T-cell (primary cell): Measurements from ENCODE around the gene KAZN. TPM values are rescaled to one million over a fixed set of nuclear protein-coding genes. Genes with fewer than 3 reads are reported as not detected.

Experiments used
- ATAC-seq, 4 experiments: fragments of 200-7000 bp in 3 of 4; fragments of 150-1000 bp in 1 of 4; cut with Tn5 transposase; replicated peaks in 1 of 4; 1 replicate in 3 of 4; 2 replicates in 1 of 4; pipeline ENCODE4 v1.10.0; 2021; ENCODE audit warnings: moderate library complexity in 3 of 4, mild to moderate bottlenecking in 2 of 4, moderate number of reproducible peaks in 1 of 4
- CTCF ChIA-PET, 2 donors: fragments of 300-600 bp; sonication (Branson Sonifier 250); formaldehyde crosslinking; loops; one replicate each; lab custom pipeline; 2022; ENCODE audit warnings: antibody characterized with exemption in 2 of 2; lab: Charles Lee
- POLR2A ChIA-PET, 2 donors: fragments of 300-600 bp; sonication (Branson Sonifier 250); formaldehyde crosslinking; loops; one replicate each; lab custom pipeline; 2022; ENCODE audit warnings: antibody characterized with exemption in 2 of 2; lab: Charles Lee
- DNase-seq, 35 experiments: peaks; one replicate each; pipeline versions ENCODE4 v3.0.0 to v3.0.0-alpha.2; 2013 to 2023
- H3K27ac ChIP-seq: one replicate; pipeline ENCODE4 v1.5.1; 2013; ENCODE audit warnings: low read length
- H3K27me3 ChIP-seq, 2 experiments: replicated peaks in 1 of 2; 1 replicate in 1 of 2; 2 replicates in 1 of 2; pipeline versions ENCODE4 v1.6.1 to v1.7.0; 2013; ENCODE audit warnings: low read length in 1 of 2, mixed read lengths in 1 of 2; ENCODE audit not compliant: control insufficient read depth in 2 of 2, insufficient read depth in 2 of 2; ENCODE audit errors: extremely low read depth in 1 of 2
- H3K36me3 ChIP-seq, 2 donors: 1 replicate in 1 of 2; 2 replicates in 1 of 2; pipeline versions ENCODE4 v1.6.1 to v1.7.0; 2013; ENCODE audit warnings: low read length in 1 of 2; ENCODE audit not compliant: control insufficient read depth in 2 of 2, insufficient read depth in 1 of 2; ENCODE audit errors: extremely low read depth in 1 of 2
- H3K4me1 ChIP-seq, 2 experiments: 1 replicate in 1 of 2; 2 replicates in 1 of 2; pipeline versions ENCODE4 v1.6.1 to v1.7.0; 2013; ENCODE audit warnings: low read length in 2 of 2, mixed read lengths in 1 of 2; ENCODE audit not compliant: insufficient read depth in 2 of 2, control insufficient read depth in 1 of 2; ENCODE audit errors: extremely low read depth in 1 of 2
- H3K4me3 ChIP-seq, 2 donors: 1 replicate in 1 of 2; 2 replicates in 1 of 2; pipeline versions ENCODE4 v1.5.1 to v1.7.0; 2013; ENCODE audit warnings: mild to moderate bottlenecking in 2 of 2, low read length in 1 of 2, moderate library complexity in 1 of 2; ENCODE audit not compliant: control insufficient read depth in 1 of 2; ENCODE audit errors: extremely low read depth in 1 of 2
- H3K9me3 ChIP-seq: 2 replicates; pipeline ENCODE4 v1.7.0; 2013
- H3K27ac Mint-ChIP-seq, 2 donors: one replicate each; pipeline ENCODE4 v1.8.0; 2020 to 2021; ENCODE audit warnings: mild to moderate bottlenecking in 2 of 2, mixed read lengths in 2 of 2
- H3K27me3 Mint-ChIP-seq, 2 donors: one replicate each; pipeline ENCODE4 v1.8.0; 2021 to 2022; ENCODE audit warnings: mixed read lengths in 2 of 2
- H3K36me3 Mint-ChIP-seq: one replicate; pipeline ENCODE4 v1.8.0; 2021; ENCODE audit warnings: mixed read lengths
- H3K4me1 Mint-ChIP-seq, 3 donors: one replicate each; pipeline ENCODE4 v1.8.0; 2020 to 2022; ENCODE audit warnings: mixed read lengths in 3 of 3, mild to moderate bottlenecking in 1 of 3
- H3K4me3 Mint-ChIP-seq, 3 donors: one replicate each; pipeline ENCODE4 v1.8.0; 2020 to 2022; ENCODE audit warnings: mild to moderate bottlenecking in 3 of 3, mixed read lengths in 3 of 3, moderate library complexity in 3 of 3
- H3K9me3 Mint-ChIP-seq, 3 donors: one replicate each; pipeline ENCODE4 v1.8.0; 2020 to 2022; ENCODE audit warnings: mixed read lengths in 3 of 3
- WGBS: methylation state at CpG from one replicate; pipeline ENCODE4 v1.1.5; 2013; ENCODE audit warnings: missing lambda C conversion rate; ENCODE audit not compliant: insufficient coverage; 5-methylcytosine and 5-hydroxymethylcytosine counted together
- total RNA-seq, 35 experiments: library from RNA in 6 of 35; stranded (reverse) in 6 of 35; fragments of 120-200 nt in 1 of 35; gene quantifications; one replicate each; pipeline versions ENCODE4 v1.2.1 to v1.2.4 and lab custom pipeline; 2013 to 2026

The KAZN gene
- total RNA-seq, 5 donors from 2014 or later (not counting 1 experiment from before 2014, with no cell fraction given) = 0.18 to 0.58 (median 0.30) TPM

GRCh38 chr1:14677292-14677971 is 78.9 kb downstream of the KAZN start:
- Mint-ChIP-seq H3K4me3 (no peak overlapping the region), H3K4me1 (no peaks in the 10 kb centered on the region), H3K27me3 (peaks cover 3 to 4% of the 10 kb centered on the region in 2 donors), H3K9me3 (peaks cover 0 to 5% (median 3%) of the 10 kb centered on the region in 3 donors), H3K27ac (no peak overlapping the region), H3K36me3 (no peaks in the 10 kb centered on the region)
- H3K27ac ChIP-seq = no peak overlapping the region
- no peak overlapping the region for H3K4me3 ChIP-seq
- ATAC-seq (no peak), DNase-seq (no peak)
- H3K27me3 ChIP-seq = peaks cover 0 to 2% of the 10 kb centered on the region in 2 experiments
- no peaks in the 10 kb centered on the region for H3K36me3 ChIP-seq
- ChIA-PET POLR2A (no interaction called here), CTCF (no interaction called here)
- H3K9me3 ChIP-seq = no peaks in the 10 kb centered on the region
- H3K4me1 ChIP-seq = no peaks in the 10 kb centered on the region
- WGBS = 83% methylated on average over 3 of the region's 3 CpGs

- no peaks in the 10 kb centered on the region for H3K4me1 Mint-ChIP-seq
- Histone ChIP-seq H3K9me3 (no peaks in the 10 kb centered on the region), H3K27ac (no peak overlapping the region), H3K4me3 (no peak overlapping the region), H3K4me1 (no peaks in the 10 kb centered on the region), H3K27me3 (peaks cover 0 to 2% of the 10 kb centered on the region in 2 experiments), H3K36me3 (no peaks in the 10 kb centered on the region)
- ATAC-seq (no peak), DNase-seq (no peak)
- no peaks in the 10 kb centered on the region for H3K36me3 Mint-ChIP-seq
- peaks cover 0 to 5% (median 3%) of the 10 kb centered on the region in 3 donors for H3K9me3 Mint-ChIP-seq
- no peak overlapping the region for H3K4me3 Mint-ChIP-seq
- WGBS = 88% methylated on average over 12 of the region's 13 CpGs
- POLR2A ChIA-PET = no interaction called here
- CTCF ChIA-PET = no interaction called here
- no peak overlapping the region for H3K27ac Mint-ChIP-seq
- peaks cover 3 to 4% of the 10 kb centered on the region in 2 donors for H3K27me3 Mint-ChIP-seq
Measured at GRCh38 chr1:14678011-14678638, 79.6 kb downstream of the KAZN start.

- H3K36me3 ChIP-seq = no peaks in the 10 kb centered on the region
- Mint-ChIP-seq H3K27ac (no peak overlapping the region), H3K27me3 (peaks cover 2 to 4% of the 10 kb centered on the region in 2 donors), H3K4me3 (no peak overlapping the region), H3K9me3 (peaks cover 0 to 9% (median 5%) of the 10 kb centered on the region in 3 donors), H3K4me1 (no peaks in the 10 kb centered on the region), H3K36me3 (no peaks in the 10 kb centered on the region)
- DNase-seq (no peak), ATAC-seq (no peak)
- 67% methylated on average over 6 of the region's 10 CpGs for WGBS
- ChIA-PET CTCF (no interaction called here), POLR2A (no interaction called here)
- H3K4me3 ChIP-seq = no peak overlapping the region
- H3K4me1 ChIP-seq = no peaks in the 10 kb centered on the region
- peaks cover 0 to 2% of the 10 kb centered on the region in 2 experiments for H3K27me3 ChIP-seq
- no peaks in the 10 kb centered on the region for H3K9me3 ChIP-seq
- H3K27ac ChIP-seq = no peak overlapping the region
Measured at GRCh38 chr1:14679027-14679688, 80.7 kb downstream of the KAZN start.

- no peak overlapping the region for H3K4me3 Mint-ChIP-seq
Measured at GRCh38 chr1:14681182-14681581, 82.7 kb downstream of the KAZN start.

GRCh38 chr1:14682941-14683621 is 84.6 kb downstream of the KAZN start:
- Mint-ChIP-seq H3K27me3 (peaks cover 7 to 10% of the 10 kb centered on the region in 2 donors), H3K4me3 (no peak overlapping the region), H3K36me3 (no peaks in the 10 kb centered on the region), H3K4me1 (no peaks in the 10 kb centered on the region), H3K9me3 (peaks cover 2 to 15% (median 3%) of the 10 kb centered on the region in 3 donors), H3K27ac (no peak overlapping the region)
- 82% methylated on average over 8 of the region's 15 CpGs for WGBS
- H3K36me3 ChIP-seq = no peaks in the 10 kb centered on the region
- ChIA-PET CTCF (no interaction called here), POLR2A (no interaction called here)
- no peaks in the 10 kb centered on the region for H3K9me3 ChIP-seq
- no peak for ATAC-seq
- no peak for DNase-seq
- no peak overlapping the region for H3K27ac ChIP-seq
- H3K4me1 ChIP-seq = no peaks in the 10 kb centered on the region
- H3K4me3 ChIP-seq = no peak overlapping the region
- H3K27me3 ChIP-seq = peaks cover 0 to 15% of the 10 kb centered on the region in 2 experiments

More at GRCh38 chr1:14681182-14681581, 82.7 kb downstream of the KAZN start:
- WGBS = no CpG with 5 or more reads among the region's 3 CpGs
- peaks cover 2 to 4% of the 10 kb centered on the region in 2 donors for H3K27me3 Mint-ChIP-seq
- no peak overlapping the region for H3K27ac ChIP-seq
- no peaks in the 10 kb centered on the region for H3K9me3 ChIP-seq
- H3K36me3 ChIP-seq = no peaks in the 10 kb centered on the region
- ChIA-PET POLR2A (no interaction called here), CTCF (no interaction called here)
- no peaks in the 10 kb centered on the region for H3K4me1 Mint-ChIP-seq
- H3K27me3 ChIP-seq = peaks cover 0 to 5% of the 10 kb centered on the region in 2 experiments
- DNase-seq = no peak
- no peak for ATAC-seq
- no peak overlapping the region for H3K4me3 ChIP-seq
- no peak overlapping the region for H3K27ac Mint-ChIP-seq
- H3K4me1 ChIP-seq = no peaks in the 10 kb centered on the region
- no peaks in the 10 kb centered on the region for H3K36me3 Mint-ChIP-seq
- H3K9me3 Mint-ChIP-seq = peaks cover 2 to 15% (median 9%) of the 10 kb centered on the region in 3 donors

GRCh38 chr1:14685078-14685477 is 86.6 kb downstream of the KAZN start:
- Histone ChIP-seq H3K4me3 (no peak overlapping the region), H3K4me1 (no peaks in the 10 kb centered on the region), H3K36me3 (no peaks in the 10 kb centered on the region), H3K9me3 (no peaks in the 10 kb centered on the region), H3K27ac (no peak overlapping the region), H3K27me3 (peaks cover 0 to 20% of the 10 kb centered on the region in 2 experiments)
- H3K9me3 Mint-ChIP-seq = peaks cover 2 to 15% (median 3%) of the 10 kb centered on the region in 3 donors
- H3K4me3 Mint-ChIP-seq = no peak overlapping the region
- no peak for DNase-seq
- no peak for ATAC-seq
- ChIA-PET POLR2A (no interaction called here), CTCF (no interaction called here)
- peaks cover 7 to 10% of the 10 kb centered on the region in 2 donors for H3K27me3 Mint-ChIP-seq
- H3K27ac Mint-ChIP-seq = no peak overlapping the region
- H3K4me1 Mint-ChIP-seq = no peaks in the 10 kb centered on the region
- no peaks in the 10 kb centered on the region for H3K36me3 Mint-ChIP-seq
- WGBS = 86% methylated on average over 1 of the region's 3 CpGs
